IMR-90 (cell line): ENCODE data around the gene KIF21A. TPM values are rescaled to one million over a fixed set of nuclear protein-coding genes. Genes with fewer than 3 reads are reported as not detected.

Experiments used
- ATAC-seq: fragments of 200-7000 bp; cut with Tn5 transposase; 2 replicates; pipeline ENCODE4 v1.9.1; 2020; ENCODE audit warnings: low read depth, mild to moderate bottlenecking, moderate library complexity
- BruUV-seq: library from RNA; stranded (reverse); fragments of 400-500 nt; replicated peaks from 2 replicates; lab custom pipeline; 2021; lab: Mats Ljungman, UMichigan
- CTCF ChIA-PET: fragments of 300-600 bp; formaldehyde crosslinking; extraction: SDS; loops from one replicate; lab custom pipeline; 2021; ENCODE audit warnings: antibody characterized with exemption; lab: Yijun Ruan, JAX
- POLR2A ChIA-PET: fragments of 300-600 bp; sonication (Branson Sonifier 250); formaldehyde crosslinking; loops from one replicate; lab custom pipeline; 2022; ENCODE audit warnings: antibody characterized with exemption; ENCODE audit not compliant: unreplicated experiment; lab: Charles Lee
- DNase-seq: peaks from one replicate; pipeline ENCODE4 v3.0.0; 2013
- H2AFZ ChIP-seq: replicated peaks from 2 replicates; pipeline ENCODE3; 2013; ENCODE audit warnings: low read length, mild to moderate bottlenecking; ENCODE audit not compliant: poor library complexity
- H2AK5ac ChIP-seq: 2 replicates; pipeline ENCODE4 v1.6.1; 2013; ENCODE audit warnings: low read depth, low read length, inconsistent platforms
- H2AK9ac ChIP-seq: replicated peaks from 2 replicates; pipeline ENCODE3; 2013; ENCODE audit warnings: mild to moderate bottlenecking, low read depth, low read length, moderate library complexity; ENCODE audit not compliant: poor library complexity
- H2BK120ac ChIP-seq: 2 replicates; pipeline ENCODE4 v1.6.1; 2013; ENCODE audit warnings: low read depth, low read length, inconsistent platforms
- H2BK15ac ChIP-seq: 3 replicates; pipeline ENCODE4 v1.6.1; 2013; ENCODE audit warnings: low read depth, low read length, inconsistent platforms
- H2BK20ac ChIP-seq: 2 replicates; pipeline ENCODE4 v1.6.1; 2013; ENCODE audit warnings: low read depth, mild to moderate bottlenecking, inconsistent platforms, low read length, moderate library complexity
- H2BK5ac ChIP-seq: 2 replicates; pipeline ENCODE4 v1.6.1; 2013; ENCODE audit warnings: mild to moderate bottlenecking, low read depth, low read length, inconsistent platforms; ENCODE audit not compliant: poor library complexity, severe bottlenecking
- H3K14ac ChIP-seq: replicated peaks from 2 replicates; pipeline ENCODE4 v1.6.1; 2013; ENCODE audit warnings: low read depth, low read length, inconsistent platforms
- H3K18ac ChIP-seq: 2 replicates; pipeline ENCODE4 v1.6.1; 2013; ENCODE audit warnings: low read depth, low read length, control low read depth
- H3K23ac ChIP-seq: 2 replicates; pipeline ENCODE4 v1.6.1; 2013; ENCODE audit warnings: low read depth, low read length, inconsistent platforms
- H3K27ac ChIP-seq: 2 replicates; pipeline ENCODE4 v1.5.1; 2013; ENCODE audit warnings: mild to moderate bottlenecking, control low read depth, low read length; ENCODE audit not compliant: insufficient read depth
- H3K27me3 ChIP-seq: 2 replicates; pipeline ENCODE4 v1.6.1; 2013; ENCODE audit warnings: low read length; ENCODE audit not compliant: control insufficient read depth, insufficient read depth
- H3K36me3 ChIP-seq: 2 replicates; pipeline ENCODE4 v1.6.1; 2013; ENCODE audit warnings: low read length, mixed read lengths; ENCODE audit not compliant: control insufficient read depth, insufficient read depth
- H3K4ac ChIP-seq: 2 replicates; pipeline ENCODE4 v1.6.1; 2013; ENCODE audit warnings: low read depth, low read length, inconsistent platforms
- H3K4me1 ChIP-seq: 2 replicates; pipeline ENCODE4 v1.6.1; 2013; ENCODE audit warnings: low read length, mixed read lengths; ENCODE audit not compliant: control insufficient read depth, insufficient read depth
- H3K4me2 ChIP-seq: 2 replicates; pipeline ENCODE4 v1.6.1; 2013; ENCODE audit warnings: low read depth, mild to moderate bottlenecking, control low read depth, low read length, moderate library complexity
- H3K4me3 ChIP-seq: 2 replicates; pipeline ENCODE4 v1.5.1; 2013; ENCODE audit warnings: low read depth, mild to moderate bottlenecking, control low read depth, low read length, moderate library complexity; ENCODE audit not compliant: insufficient read depth
- H3K56ac ChIP-seq: 2 replicates; pipeline ENCODE4 v1.6.1; 2013; ENCODE audit warnings: low read length, inconsistent platforms; ENCODE audit not compliant: insufficient read depth; ENCODE audit errors: extremely low read depth
- H3K79me1 ChIP-seq, 2 experiments: 2 replicates each; pipeline ENCODE4 v1.6.1; 2013; ENCODE audit warnings: low read length in 2 of 2, inconsistent platforms in 1 of 2, low read depth in 1 of 2
- H3K9ac ChIP-seq: 2 replicates; pipeline ENCODE4 v1.6.1; 2013; ENCODE audit warnings: low read depth, low read length, control low read depth
- H3K9me1 ChIP-seq: 2 replicates; pipeline ENCODE4 v1.6.1; 2013; ENCODE audit warnings: low read length, inconsistent platforms; ENCODE audit not compliant: insufficient read depth
- H3K9me3 ChIP-seq: 2 replicates; pipeline ENCODE4 v1.6.1; 2013; ENCODE audit warnings: low read length; ENCODE audit not compliant: control insufficient read depth, insufficient read depth
- H4K20me1 ChIP-seq: 2 replicates; pipeline ENCODE4 v1.6.1; 2013; ENCODE audit warnings: low read length, inconsistent platforms; ENCODE audit not compliant: insufficient read depth
- H4K5ac ChIP-seq: 2 replicates; pipeline ENCODE4 v1.6.1; 2013; ENCODE audit warnings: mild to moderate bottlenecking, low read depth, low read length, control low read depth
- H4K8ac ChIP-seq, 2 experiments: 2 replicates each; pipeline ENCODE4 v1.6.1; 2013; ENCODE audit warnings: low read depth in 2 of 2, low read length in 2 of 2, control low read depth in 1 of 2, inconsistent platforms in 1 of 2
- H4K91ac ChIP-seq: 2 replicates; pipeline ENCODE4 v1.6.1; 2013; ENCODE audit warnings: low read depth, low read length, inconsistent platforms; ENCODE audit not compliant: insufficient read depth
- FOS ChIP-seq: fragments of 150-350 bp; IDR thresholded peaks from 2 replicates; pipeline ENCODE4 v1.6.1; 2016; ENCODE audit warnings: low read depth, low read length
- NFE2L2 ChIP-seq: fragments of 150-350 bp; IDR thresholded peaks from 2 replicates; pipeline ENCODE4 v1.6.1; 2016; ENCODE audit warnings: low read depth, mild to moderate bottlenecking, low read length
- POLR2A ChIP-seq: IDR thresholded peaks from 2 replicates; pipeline ENCODE4 v1.6.1; 2012; ENCODE audit warnings: mild to moderate bottlenecking, low read depth, low read length
- RCOR1 ChIP-seq: IDR thresholded peaks from 2 replicates; pipeline ENCODE4 v1.6.1; 2012; ENCODE audit warnings: mild to moderate bottlenecking, low read length, improper control_type of control experiment; ENCODE audit not compliant: insufficient replicate concordance
- WGBS, 2 experiments: methylation state at CpG; one replicate each; pipeline versions ENCODE4 v1.1.5 to v1.1.7; 2013; ENCODE audit warnings: missing lambda C conversion rate in 2 of 2; ENCODE audit not compliant: insufficient read length in 1 of 2; ENCODE audit errors: extremely low coverage in 2 of 2; 5-methylcytosine and 5-hydroxymethylcytosine counted together
- dilution Hi-C: fragments of 300-500 bp; cut with HindIII; formaldehyde crosslinking; loops from one replicate; pipeline ENCODE4 v1.14.3; 2018; ENCODE audit warnings: low sequenced_read_pairs; ENCODE audit not compliant: unreplicated experiment
- in situ Hi-C: fragments of 300-500 bp; cut with MboI; formaldehyde crosslinking; loops from 3 replicates; pipeline ENCODE4 v1.14.3; 2019; ENCODE audit warnings: low sequenced_read_pairs, inconsistent platforms, mixed read lengths
- intact Hi-C: fragments of 100-400 bp; cut with micrococcal nuclease; formaldehyde crosslinking; loops from 2 replicates; pipeline ENCODE4 v1.10.0; 2022
- polyA plus RNA-seq, 3 experiments: library from polyadenylated mRNA; depleted of rRNA; stranded (reverse); fragments of >200 nt; gene quantifications; 2 replicates each; pipeline ENCODE4 v1.2.3, GENCODE V29; 2012; ENCODE audit warnings: low replicate concordance in 1 of 3
- total RNA-seq: library from RNA; depleted of rRNA; stranded (reverse); fragments of >200 nt; gene quantifications from 2 replicates; pipeline ENCODE4 v1.2.3, GENCODE V29; 2012

The KIF21A gene
- total and polyA plus RNA-seq, 2 of the 4 experiments (the other 2 are of a cell fraction): 0.38 to 1.1 TPM

GRCh38 chr12:39300799-39301198 is 142.1 kb downstream of the KIF21A start:
- Histone ChIP-seq H3K79me1 (no peaks in the 10 kb centered on the region), H3K23ac (no peak overlapping the region), H2BK20ac (no peak overlapping the region), H2BK5ac (no peak overlapping the region), H3K56ac (no peak overlapping the region), H3K4me3 (no peak overlapping the region), H2AK5ac (no peak overlapping the region), H3K18ac (no peak overlapping the region), H3K27ac (no peak overlapping the region), H3K14ac (no peak overlapping the region), H4K20me1 (no peaks in the 10 kb centered on the region), H3K4me2 (no peak overlapping the region), H2AK9ac (no peak overlapping the region), H2BK15ac (no peak overlapping the region), H4K91ac (no peak overlapping the region), H4K5ac (no peak overlapping the region), H3K4me1 (no peaks in the 10 kb centered on the region), H2BK120ac (no peak overlapping the region), H3K36me3 (no peaks in the 10 kb centered on the region), H3K9me3 (no peaks in the 10 kb centered on the region), H4K8ac (no peak overlapping the region), H3K4ac (no peak overlapping the region), H2AFZ (no peak overlapping the region), H3K9me1 (no peaks in the 10 kb centered on the region), H3K27me3 (no peaks in the 10 kb centered on the region), H3K9ac (no peak overlapping the region)
- dilution Hi-C loops: no loop called here
- ATAC-seq: no peak
- intact Hi-C loops: no loop called here
- ChIA-PET POLR2A (no interaction called here), CTCF (no interaction called here)
- no TSS peak for BruUV-seq
- DNase-seq: no peak
- no peak for TF ChIP-seq FOS
- TF ChIP-seq POLR2A: no peak
- TF ChIP-seq NFE2L2: no peak
- TF ChIP-seq RCOR1: no peak
- in situ Hi-C loops: loop anchor here (25.0 kb wide), 2 partner anchors 312 to 812 kb away; partner anchors contain the start of genes ABCD2 and SLC2A13
- no CpG with 5 or more reads among the region's 2 CpGs for WGBS, 2 experiments
